ENCODE results near the gene JAK2.
"Not testable (repeated sequence)": the region's sequence is repeated elsewhere in the genome, so short reads cannot be mapped to it uniquely, and the experiment has no call there.

Gene JAK2

GRCh38 chr9:5062631-5063030 lies 77.6 kb downstream of the JAK2 start:
- no peak overlapping the region for H3K4me3 ChIP-seq (replicated peaks in 1 of 2; ENCODE audit: low read depth in 2 of 2, low read length in 2 of 2)
- TF ChIP-seq CTCF (IDR thresholded peaks at IDR 0.05; ENCODE audit: low read depth, low read length): no peak
- DNase-seq (ENCODE audit: low read depth in 2 of 2): no peak

DNA sequence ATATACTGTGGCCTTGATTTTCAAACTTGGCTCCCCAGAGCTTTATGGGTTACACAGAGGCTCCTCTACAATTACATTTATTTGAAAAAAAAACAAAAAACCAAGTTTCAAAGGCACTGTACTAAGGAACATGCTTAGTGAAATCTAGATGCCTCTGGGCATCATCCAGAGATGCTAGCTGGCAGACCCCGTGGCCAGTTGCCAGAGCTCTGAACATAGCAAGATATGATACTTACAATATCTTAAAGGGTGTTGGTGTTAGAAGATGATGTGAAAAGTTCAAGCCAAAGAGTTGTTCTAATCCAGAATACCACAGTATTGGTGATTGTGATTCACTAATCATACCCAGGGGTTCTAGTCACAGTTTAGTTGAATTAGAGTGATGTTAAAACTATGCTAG lies 87.8 kb downstream of the JAK2 start:
- H3K4me3 ChIP-seq (replicated peaks in 1 of 2; ENCODE audit: low read depth in 2 of 2, low read length in 2 of 2): no peak overlapping the region
- peak in 1 of 2 donors; percentile 1 for DNase-seq (ENCODE audit: low read depth in 2 of 2)
- TF ChIP-seq CTCF (IDR thresholded peaks at IDR 0.05; ENCODE audit: low read depth, low read length): no peak

DNA sequence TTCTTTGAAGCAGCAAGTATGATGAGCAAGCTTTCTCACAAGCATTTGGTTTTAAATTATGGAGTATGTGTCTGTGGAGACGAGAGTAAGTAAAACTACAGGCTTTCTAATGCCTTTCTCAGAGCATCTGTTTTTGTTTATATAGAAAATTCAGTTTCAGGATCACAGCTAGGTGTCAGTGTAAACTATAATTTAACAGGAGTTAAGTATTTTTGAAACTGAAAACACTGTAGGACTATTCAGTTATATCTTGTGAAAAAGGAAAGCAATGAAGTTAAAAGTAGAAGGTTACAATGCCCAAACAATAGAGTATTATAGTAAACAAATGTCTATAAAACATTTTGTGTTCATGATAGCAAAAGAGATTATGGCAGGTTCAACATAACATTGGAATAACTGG lies 88.6 kb downstream of the JAK2 start:
- no peak overlapping the region for H3K4me3 ChIP-seq (replicated peaks in 1 of 2; ENCODE audit: low read depth in 2 of 2, low read length in 2 of 2)
- DNase-seq (ENCODE audit: low read depth in 2 of 2): no peak
- TF ChIP-seq CTCF (IDR thresholded peaks at IDR 0.05; ENCODE audit: low read depth, low read length): no peak

DNA sequence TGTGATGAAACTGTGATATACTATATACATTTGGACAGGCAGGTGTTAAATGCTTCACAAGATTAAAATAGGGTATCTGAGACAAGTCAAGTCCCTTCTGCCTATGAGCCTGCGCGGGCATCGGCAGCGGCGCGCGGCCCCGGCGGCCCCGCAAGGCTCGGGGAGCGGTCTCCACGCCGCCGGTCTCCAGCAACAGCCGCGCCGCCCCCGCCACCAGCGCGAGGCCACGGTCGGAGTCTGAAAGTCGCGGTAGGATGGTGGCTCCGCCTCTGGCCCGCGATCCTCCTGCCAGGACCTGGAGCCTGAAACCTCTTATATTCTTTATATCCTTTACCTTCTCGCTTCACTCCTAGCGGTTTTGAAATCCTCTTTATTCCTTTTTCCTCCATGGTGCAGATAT lies 100.9 kb downstream of the JAK2 start:
- no peak for TF ChIP-seq CTCF (IDR thresholded peaks at IDR 0.05; ENCODE audit: low read depth, low read length)
- DNase-seq (ENCODE audit: low read depth in 2 of 2): no peak
- H3K4me3 ChIP-seq (replicated peaks in 1 of 2; ENCODE audit: low read depth in 2 of 2, low read length in 2 of 2): no peak overlapping the region

DNA sequence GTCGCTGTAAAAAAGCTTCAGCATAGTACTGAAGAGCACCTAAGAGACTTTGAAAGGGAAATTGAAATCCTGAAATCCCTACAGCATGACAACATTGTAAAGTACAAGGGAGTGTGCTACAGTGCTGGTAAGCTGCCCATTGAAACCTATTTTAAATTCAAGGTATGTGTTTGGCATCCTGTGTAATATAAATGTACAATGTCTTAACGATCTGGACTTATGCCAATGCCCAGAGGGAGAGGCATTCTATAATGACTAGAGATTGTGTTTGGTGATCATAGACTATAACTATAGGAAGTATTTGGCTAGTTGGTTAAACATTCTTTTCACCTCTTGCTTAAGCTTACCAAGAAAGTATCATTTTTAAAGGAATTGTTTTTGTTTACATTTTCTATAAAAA lies 104.7 kb downstream of the JAK2 start:
- TF ChIP-seq CTCF (IDR thresholded peaks at IDR 0.05; ENCODE audit: low read depth, low read length): no peak
- DNase-seq (ENCODE audit: low read depth in 2 of 2): no peak
- H3K4me3 ChIP-seq (replicated peaks in 1 of 2; ENCODE audit: low read depth in 2 of 2, low read length in 2 of 2): no peak overlapping the region

DNA sequence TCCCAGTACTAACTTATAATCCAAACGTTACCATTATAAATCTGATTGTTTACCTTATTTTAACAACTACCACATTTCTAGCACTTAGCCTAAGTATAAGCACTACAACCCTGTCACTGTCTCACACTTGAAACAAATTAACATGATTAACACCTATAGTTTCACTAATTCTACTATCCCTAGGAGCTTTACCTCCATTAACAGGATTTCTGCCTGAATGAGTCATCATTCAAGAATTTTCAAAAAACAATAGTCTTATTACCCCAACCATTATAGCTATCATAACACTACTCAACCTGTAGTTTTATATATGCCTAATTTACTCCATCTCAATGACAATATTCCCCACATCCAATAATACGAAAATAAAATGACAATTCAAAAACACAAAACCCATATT lies 110.7 kb downstream of the JAK2 start:
- peak in 1 of 2 donors; percentile 5 for DNase-seq (ENCODE audit: low read depth in 2 of 2)
- no peak overlapping the region for H3K4me3 ChIP-seq (replicated peaks in 1 of 2; ENCODE audit: low read depth in 2 of 2, low read length in 2 of 2)
- TF ChIP-seq CTCF (IDR thresholded peaks at IDR 0.05; ENCODE audit: low read depth, low read length): no peak

DNA sequence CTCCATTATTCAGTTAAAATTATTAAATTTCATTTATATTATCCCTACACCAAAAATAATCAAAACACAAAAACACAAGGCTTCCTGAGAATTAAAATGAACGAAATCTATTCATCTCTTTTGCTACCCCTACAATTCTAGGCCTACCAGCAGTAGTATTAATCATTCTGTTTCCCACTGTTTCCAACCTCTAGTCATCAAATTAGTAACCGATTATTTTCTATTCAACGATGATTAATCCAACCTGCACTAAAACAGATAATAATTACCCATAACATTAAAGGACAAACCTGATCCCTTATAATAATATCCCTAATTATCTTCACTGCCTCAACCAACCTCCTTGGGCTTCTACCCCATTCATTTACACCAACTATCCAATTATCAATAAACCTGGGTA lies 114.4 kb downstream of the JAK2 start:
- H3K4me3 ChIP-seq (replicated peaks in 1 of 2; ENCODE audit: low read depth in 2 of 2, low read length in 2 of 2): no peak overlapping the region
- no peak for DNase-seq (ENCODE audit: low read depth in 2 of 2)
- no peak for TF ChIP-seq CTCF (IDR thresholded peaks at IDR 0.05; ENCODE audit: low read depth, low read length)

- DNase-seq (ENCODE audit: low read depth in 2 of 2); H3K4me3 ChIP-seq (replicated peaks in 1 of 2; ENCODE audit: low read depth in 2 of 2, low read length in 2 of 2): not testable (repeated sequence)
Observed at GRCh38 chr9:5101127-5101526, 116.1 kb downstream of the JAK2 start.

DNA sequence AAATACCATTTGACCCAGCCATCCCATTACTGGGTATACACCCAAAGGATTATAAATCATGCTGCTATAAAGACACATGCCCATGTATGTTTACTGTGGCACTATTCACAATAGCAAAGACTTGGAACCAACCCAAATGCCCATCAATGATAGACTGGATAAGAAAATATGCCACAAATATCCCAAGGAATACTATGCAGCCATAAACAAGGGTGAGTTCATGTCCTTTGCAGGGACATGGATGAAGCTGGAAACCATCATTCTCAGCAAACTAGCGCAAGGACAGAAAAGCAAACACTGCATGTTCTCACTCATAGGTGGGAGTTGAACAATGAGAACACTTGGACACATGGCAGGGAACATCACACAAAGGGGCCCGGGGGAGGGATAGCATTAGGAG lies 121.4 kb downstream of the JAK2 start:
- not testable (repeated sequence) for DNase-seq (ENCODE audit: low read depth in 2 of 2); H3K4me3 ChIP-seq (replicated peaks in 1 of 2; ENCODE audit: low read depth in 2 of 2, low read length in 2 of 2)

All from cardiac fibroblast (primary cell).